ENCODE results near the gene CTBP2. TPM values are rescaled to one million over a fixed set of nuclear protein-coding genes. Genes with fewer than 3 reads are reported as not detected.
A peak's percentile ranks its signal among the peaks of the same experiment; 100 is the strongest.

The CTBP2 gene
- total RNA-seq, result 35.9 TPM
- long read RNA-seq, full-length matches to known transcripts, result 18 of 66 reads
- long read RNA-seq, partial matches to known transcripts, result 10 of 66 reads
- long read RNA-seq, other reads (novel, unspliced or antisense), result 38 of 66 reads

DNA sequence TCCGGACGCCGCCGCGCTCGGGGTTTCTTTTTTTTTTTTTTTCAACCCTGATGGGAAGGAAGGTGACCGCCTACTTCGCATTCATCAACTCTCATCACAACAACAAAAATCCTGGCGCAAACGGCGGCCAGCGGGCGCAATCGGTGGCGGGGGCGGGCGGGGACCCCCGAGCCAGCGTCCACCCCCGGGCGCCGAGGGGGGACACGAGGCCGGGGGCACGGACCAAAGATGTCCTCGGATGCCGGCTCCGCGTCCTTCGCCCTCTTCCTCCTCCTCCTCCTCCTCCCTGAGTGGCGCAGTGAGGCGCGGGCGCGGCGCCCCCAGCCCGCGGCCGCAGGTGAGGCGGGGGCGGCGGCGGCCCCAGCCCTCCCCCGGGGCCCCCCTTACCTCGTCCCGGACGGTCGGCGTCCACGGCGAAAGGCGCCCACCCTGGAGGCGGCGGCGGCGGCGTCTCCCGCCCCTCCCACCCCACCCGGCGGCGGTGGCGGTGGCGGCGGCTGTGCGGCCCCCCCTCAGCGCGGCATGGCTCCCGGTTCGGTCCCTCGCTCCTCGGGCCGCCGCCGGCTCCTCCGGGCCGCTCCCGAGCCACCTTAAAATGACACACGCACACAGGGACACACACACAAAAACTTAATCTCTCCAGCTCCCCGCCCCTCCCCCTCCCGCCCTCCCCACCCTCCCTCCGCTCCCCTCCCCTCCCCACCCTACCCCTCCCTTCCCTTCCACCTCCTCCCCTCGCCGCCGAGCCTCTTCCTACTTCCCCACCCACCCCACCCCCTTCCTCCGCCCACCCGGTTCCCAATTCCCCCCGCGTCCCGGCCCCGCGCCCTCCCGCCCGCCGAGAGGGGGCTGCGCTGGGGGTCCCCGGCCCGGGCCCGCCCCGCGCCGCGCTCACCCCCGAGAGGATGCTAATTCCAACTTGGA is at the start of gene CTBP2:
Gene CTBP2 (minus strand): TSS at position 632 of the 924 bp plus-strand sequence.
- intact Hi-C loops (cut with DNase I), result loop anchor here (2.0 to 10.0 kb wide), 4 partner anchors 67 to 245 kb away; no protein-coding TSS in a partner anchor
- DNase-seq (ENCODE audit: low spot score), result peak; percentile 73

DNA sequence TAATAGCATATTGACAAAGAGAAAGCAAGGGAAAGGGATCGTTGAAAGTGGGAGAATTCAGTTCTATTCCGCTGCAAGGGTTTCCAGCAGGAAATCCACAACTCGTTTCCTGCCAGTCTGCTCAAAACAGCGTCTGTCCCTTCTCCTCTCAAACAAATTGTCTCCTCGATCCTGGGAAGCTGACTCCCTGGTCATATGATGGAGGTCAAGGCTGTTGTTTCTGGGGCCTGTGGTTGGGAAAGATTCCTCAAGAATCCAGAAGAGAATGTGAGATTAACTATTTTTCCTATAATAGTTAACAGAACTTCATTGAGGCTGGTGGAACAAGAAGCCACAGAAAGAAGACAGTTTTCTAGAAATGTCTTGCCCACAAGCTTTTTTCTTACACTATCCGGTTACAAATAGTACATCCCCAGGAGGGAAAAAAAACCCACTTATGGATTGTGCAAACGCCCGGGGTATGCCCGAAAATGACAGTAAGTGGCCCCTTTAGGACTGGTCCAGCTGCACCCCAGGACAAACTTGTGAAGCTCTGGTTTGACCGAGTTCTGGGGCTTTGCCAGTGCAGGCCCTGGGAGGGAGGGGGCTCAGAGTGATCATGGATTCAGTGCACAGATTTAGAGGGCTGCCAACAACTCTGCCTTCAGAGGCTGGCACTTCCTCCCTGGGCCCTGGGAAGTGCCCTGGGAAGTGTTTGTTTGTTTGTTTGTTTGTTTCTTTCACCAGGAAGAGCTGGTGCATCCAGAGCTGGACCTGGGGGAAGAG is 49.4 kb upstream of the CTBP2 start:
- DNase-seq (ENCODE audit: low spot score), result no peak
- intact Hi-C loops (cut with DNase I), result no loop called here

- DNase-seq (ENCODE audit: low spot score), result no peak
- intact Hi-C loops (cut with DNase I), result no loop called here
These were observed 48.6 kb upstream of the CTBP2 start for GRCh38 chr10:125208854-125209565.

- intact Hi-C loops (cut with DNase I), result no loop called here
- DNase-seq (ENCODE audit: low spot score), result no peak
These were observed 46.3 kb upstream of the CTBP2 start for GRCh38 chr10:125206623-125207022.

GRCh38 chr10:125205431-125205830 is 45.1 kb upstream of the CTBP2 start:
- intact Hi-C loops (cut with DNase I), result no loop called here

GRCh38 chr10:125204400-125204799 is 44.0 kb upstream of the CTBP2 start:
- intact Hi-C loops (cut with DNase I), result no loop called here

More at GRCh38 chr10:125205431-125205830, 45.1 kb upstream of the CTBP2 start:
- no peak for DNase-seq (ENCODE audit: low spot score)

DNA sequence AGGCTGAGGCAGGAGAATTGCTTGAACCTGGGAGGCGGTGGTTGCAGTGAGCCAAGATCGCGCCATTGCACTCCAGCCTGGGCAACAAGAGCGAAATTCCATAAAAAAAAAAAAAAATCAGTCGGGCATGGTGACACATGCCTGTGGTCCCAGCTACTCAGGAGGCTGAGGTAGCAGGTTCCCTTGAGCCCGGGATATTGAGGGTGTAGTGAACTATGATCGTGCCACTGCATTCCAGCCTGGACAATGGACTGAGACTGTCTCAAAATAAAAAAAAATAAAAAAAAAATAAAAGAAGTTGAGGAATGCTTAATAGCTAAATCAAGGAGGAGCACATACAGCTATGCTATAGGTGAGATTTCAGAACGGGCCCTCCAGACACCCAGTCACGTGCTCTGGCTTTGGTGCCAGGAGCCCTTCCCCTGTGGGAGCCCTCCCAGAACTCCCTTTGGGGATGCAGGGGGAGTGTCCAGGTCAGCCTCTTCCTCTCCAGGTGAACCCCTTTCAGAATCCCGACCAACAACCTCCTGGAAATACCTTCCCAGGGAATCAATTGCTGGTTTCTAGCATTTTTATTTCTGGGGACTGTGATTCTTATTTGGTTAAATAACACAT is 42.9 kb upstream of the CTBP2 start:
- intact Hi-C loops (cut with DNase I), result no loop called here
- no peak for DNase-seq (ENCODE audit: low spot score)

More at GRCh38 chr10:125204400-125204799, 44.0 kb upstream of the CTBP2 start:
- DNase-seq (ENCODE audit: low spot score), result peak; percentile 22

DNA sequence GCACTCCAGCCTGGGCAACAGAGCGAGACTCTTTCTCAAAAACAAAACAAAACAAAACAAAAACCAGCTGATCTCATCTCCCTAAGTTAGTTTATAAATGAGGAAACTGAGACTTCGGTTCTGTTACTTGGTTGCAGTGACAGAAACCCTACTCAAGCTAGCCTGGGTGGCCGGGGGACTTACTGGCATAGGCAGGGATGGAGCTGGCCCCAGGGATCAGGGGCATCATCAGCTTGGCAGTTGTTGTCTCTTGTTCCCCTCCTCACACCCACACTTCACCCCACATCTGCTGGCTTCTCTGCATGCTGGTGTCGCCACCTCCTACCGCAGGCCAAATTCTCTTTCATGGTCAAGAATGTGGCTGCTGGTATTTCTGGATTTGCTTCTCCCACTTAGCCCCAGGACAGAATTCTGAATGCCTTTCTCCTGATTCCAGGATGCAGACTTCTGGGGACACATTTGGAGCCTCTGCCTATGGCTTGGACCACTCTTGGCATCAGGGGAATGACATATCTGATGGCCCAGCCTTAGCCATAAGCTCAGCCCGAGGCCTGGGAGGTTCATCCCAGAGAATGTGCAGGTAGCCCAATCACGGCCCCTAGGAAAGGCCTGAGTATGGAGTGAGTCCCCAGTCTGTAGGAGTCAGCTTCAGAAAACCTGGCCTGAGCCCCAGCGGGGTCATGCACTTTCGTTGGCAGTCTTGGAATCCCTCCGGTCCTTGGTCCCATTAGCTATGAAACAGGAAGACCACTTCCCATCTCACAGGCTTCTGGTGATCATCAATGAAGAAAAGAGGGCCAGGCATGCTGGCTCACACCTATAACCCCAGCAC is 41.6 kb upstream of the CTBP2 start:
- intact Hi-C loops (cut with DNase I), result no loop called here
- DNase-seq (ENCODE audit: low spot score), result no peak

DNA sequence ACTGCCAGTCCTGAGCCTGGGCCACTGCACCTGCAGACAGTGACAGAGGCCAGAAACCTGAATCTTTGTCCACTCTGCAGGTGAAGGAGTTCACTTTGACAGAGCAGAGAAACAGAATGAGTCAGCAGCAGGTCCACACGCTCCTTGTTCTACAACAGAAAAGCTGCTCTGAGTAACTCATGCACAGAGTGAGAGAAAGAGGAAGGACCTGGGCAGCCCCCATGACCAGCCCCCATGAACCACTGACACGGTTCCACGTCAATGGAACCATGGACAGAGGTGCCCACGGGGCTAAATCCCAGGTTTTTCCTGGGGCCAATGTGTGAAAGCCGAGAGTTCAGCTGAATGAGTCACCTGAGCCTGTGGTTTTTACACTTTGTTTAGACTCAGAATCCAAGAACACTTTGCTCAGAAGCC is 40.8 kb upstream of the CTBP2 start:
- no peak for DNase-seq (ENCODE audit: low spot score)
- intact Hi-C loops (cut with DNase I), result no loop called here

DNA sequence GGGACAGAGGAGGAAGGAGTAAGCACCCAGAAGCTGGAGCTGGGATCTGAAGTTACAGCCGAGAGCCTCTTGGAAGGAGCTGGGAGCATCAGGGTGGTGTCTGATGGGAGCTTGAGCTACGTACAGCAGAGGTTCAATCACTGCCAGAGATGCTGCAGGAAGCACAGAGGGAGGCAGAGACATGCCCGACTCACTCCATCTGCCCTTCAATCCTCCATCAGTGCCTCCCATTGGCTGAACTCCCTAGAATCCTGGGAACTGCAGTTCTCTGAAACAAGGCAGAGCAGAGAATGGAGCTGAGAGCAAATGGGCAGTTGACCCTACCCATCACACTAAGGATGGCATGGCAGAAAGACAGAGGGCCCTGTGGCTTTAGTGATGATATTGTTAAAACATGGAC is 40.0 kb upstream of the CTBP2 start:
- intact Hi-C loops (cut with DNase I), result no loop called here
- no peak for DNase-seq (ENCODE audit: low spot score)

DNA sequence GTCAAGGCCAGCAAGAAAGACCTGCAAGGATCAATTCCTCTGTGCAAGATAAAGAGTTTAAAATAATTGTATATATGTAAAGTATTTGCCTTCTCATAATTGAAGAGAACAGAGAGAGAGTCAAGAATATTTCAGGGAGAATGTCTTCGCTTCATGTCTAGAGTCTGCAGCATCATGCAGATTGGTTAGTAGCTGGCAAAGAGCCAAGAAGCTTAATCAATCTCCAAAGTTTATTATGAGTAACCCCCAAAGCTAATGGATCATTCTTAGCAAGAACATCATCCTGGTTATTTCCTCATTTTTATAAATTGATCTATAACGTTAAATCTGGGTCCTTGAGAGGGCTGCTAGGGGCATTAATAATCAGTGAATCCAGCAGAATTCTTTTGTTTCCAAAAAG is 38.9 kb upstream of the CTBP2 start:
- DNase-seq (ENCODE audit: low spot score), result no peak
- intact Hi-C loops (cut with DNase I), result no loop called here

DNA sequence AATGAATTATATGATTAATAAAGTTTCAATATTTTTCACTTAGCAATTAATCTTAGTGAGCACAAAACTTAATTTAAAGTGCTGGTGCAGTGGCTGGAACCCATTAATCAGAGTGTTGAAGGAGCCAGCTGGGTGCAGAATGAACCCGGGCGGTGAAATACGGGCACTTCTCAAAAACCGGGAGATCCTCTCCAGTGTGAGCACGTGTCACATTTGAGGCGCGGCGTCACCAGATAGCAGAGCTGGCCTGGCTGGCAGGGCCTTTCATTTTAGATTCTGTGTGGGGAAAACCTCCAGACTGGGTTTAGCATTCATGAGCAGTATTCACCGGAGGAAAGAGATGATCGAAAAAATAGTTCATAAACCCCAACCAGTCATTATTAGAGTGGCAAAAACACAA is 34.5 kb upstream of the CTBP2 start:
- intact Hi-C loops (cut with DNase I), result no loop called here
- DNase-seq (ENCODE audit: low spot score), result no peak

DNA sequence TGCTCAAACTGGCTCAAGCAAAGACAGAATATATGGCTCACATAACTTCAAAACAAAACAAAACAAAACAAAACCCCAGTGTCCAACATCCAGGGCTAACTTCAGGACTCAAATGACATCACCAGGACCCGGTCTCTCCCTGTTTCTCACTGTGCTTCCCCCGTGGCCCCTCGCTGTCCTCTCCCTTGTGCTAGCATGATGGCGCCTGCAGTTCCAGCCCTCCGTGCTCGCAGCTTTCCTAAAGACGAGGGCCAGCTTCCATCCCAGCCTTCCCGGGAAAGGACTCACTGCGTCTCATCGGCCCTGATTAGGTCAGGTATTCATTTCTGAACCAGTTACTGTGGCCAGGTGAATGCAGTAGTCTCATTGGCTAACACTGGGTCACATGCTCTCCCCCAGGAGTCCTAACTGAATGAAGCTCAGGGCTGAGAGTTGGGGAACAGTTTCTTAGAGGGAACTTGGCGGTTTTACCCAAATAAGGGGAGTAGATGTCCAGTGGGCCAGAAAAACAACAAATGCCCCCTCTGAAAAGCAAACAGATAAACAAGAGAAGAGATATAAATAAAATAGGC is 33.0 kb upstream of the CTBP2 start:
- DNase-seq (ENCODE audit: low spot score), result no peak
- intact Hi-C loops (cut with DNase I), result no loop called here

DNA sequence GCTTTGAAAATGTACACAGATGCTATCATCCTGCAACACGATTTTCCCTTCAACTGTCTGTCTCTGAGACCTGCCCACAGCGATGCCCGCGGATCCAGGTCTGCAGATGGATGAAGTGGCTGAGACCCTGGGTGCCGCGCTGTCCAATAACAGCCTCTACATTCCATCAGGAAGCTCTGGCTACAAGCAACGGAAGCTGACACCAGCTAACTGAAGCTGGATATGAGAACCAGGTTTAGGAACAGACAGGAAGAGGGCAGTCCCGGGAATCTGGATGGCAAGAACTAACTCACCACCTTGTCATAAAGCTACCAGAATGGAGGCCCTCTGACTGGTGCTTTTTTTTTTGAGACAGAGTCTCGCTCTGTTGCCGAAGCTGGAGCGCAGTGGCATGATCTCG is 32.3 kb upstream of the CTBP2 start:
- intact Hi-C loops (cut with DNase I), result no loop called here
- DNase-seq (ENCODE audit: low spot score), result peak; percentile 60

DNA sequence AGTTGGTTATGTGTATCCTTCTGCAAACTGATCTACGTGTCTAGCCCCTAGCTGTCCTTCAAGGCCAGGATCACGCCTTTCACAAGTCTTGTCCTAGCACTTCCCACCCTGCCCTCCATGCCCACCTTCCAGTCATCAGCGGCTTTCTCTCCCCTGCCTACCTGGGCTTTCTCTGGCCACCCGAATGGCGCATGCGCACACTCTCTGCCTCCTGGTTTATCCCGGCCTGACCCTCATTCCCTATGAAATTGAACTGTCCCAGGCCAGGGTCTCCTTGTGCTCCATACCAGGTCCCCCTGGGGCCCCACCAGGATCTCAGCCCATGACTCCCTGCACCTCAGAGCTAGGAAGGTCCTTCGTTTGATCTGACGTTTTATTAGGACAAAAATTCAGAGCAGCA is 31.6 kb upstream of the CTBP2 start:
- intact Hi-C loops (cut with DNase I), result no loop called here
- peak; percentile 26 for DNase-seq (ENCODE audit: low spot score)

DNA sequence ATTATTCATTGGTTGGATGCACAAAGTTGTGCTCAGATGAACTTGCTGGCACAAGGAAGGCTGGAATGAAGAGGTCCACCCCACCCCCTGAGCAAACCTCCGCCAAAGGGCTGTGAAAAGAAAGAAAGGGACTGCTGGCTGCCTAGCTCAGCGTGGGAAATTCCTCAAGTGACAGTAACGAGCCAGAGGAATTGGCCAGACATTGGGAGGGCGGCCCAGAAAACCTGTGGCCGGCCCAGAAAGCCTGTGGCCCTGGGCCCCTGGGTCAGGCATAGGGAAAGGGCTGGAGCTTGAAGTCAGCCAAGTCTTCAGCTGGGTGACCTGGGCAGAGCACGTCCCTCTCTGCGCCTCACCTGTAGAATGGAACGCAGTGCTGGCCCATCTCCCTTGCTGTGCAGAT is 30.6 kb upstream of the CTBP2 start:
- DNase-seq (ENCODE audit: low spot score), result peak; percentile 41
- intact Hi-C loops (cut with DNase I), result no loop called here

- intact Hi-C loops (cut with DNase I), result no loop called here
- peak; percentile 9 for DNase-seq (ENCODE audit: low spot score)
These were observed 30.1 kb upstream of the CTBP2 start for GRCh38 chr10:125190414-125190813.

GRCh38 chr10:125189162-125189561 is 28.8 kb upstream of the CTBP2 start:
- no peak for DNase-seq (ENCODE audit: low spot score)
- intact Hi-C loops (cut with DNase I), result no loop called here
